ENCODE results near the gene EBF4. TPM values are rescaled to one million over a fixed set of nuclear protein-coding genes. Genes with fewer than 3 reads are reported as not detected.

The EBF4 gene
- total RNA-seq, 4 donors from 2014 or later = 0.36 to 1.5 (median 1.1) TPM; not detected in 1

DNA sequence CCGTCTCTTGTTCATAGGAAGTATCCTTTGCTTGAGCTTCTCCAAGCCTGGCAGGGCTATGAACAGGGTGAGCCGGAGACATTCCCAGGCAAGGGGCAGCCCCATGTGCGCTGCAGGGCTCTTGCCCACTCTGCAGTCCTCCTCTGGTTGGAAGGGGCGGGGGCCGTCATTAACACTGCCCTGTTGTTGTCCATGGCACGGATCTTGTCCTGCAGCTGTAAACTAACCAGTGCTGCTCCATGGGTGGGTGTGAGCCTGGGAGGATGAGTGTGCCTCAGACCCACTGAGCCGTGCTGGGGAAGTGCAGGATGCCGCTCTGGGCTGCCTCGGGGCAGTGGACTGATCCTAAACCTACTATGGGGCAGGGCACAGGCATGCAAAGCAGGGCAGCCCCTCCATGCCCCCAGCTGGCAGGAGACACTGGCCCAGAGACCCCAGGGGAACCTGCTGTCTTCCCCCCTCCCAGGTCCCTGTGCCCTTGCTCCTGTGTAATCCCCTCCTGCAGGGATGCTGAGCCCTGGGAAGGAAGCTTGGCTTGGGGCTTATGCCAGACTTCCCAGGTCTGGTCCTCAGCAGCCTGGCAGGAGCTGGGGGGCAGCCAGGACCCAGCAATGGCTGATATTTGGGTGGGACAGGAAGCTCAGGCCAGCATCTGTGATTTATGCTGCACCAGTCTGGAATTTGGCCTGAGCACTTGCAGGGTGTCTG lies 8.5 kb downstream of the EBF4 start:
- Histone ChIP-seq H3K4me3 (no peak overlapping the region), H3K9me3 (no peaks in the 10 kb centered on the region), H3K36me3 (no peaks in the 10 kb centered on the region), H3K27ac (no peak overlapping the region), H3K4me1 (no peaks in the 10 kb centered on the region), H3K27me3 (peaks cover 4 to 7% (median 4%) of the 10 kb centered on the region in 3 donors)
- DNase-seq (no peak), ATAC-seq (no peak)
- in situ Hi-C loops (cut with MboI; ENCODE audit: low sequenced_read_pairs in 4 of 4) = loop anchor here in 1 of 4 donors (25.0 kb wide), 1 partner anchor 311 kb away; no protein-coding TSS in a partner anchor
- TF ChIP-seq, protein P1, sequence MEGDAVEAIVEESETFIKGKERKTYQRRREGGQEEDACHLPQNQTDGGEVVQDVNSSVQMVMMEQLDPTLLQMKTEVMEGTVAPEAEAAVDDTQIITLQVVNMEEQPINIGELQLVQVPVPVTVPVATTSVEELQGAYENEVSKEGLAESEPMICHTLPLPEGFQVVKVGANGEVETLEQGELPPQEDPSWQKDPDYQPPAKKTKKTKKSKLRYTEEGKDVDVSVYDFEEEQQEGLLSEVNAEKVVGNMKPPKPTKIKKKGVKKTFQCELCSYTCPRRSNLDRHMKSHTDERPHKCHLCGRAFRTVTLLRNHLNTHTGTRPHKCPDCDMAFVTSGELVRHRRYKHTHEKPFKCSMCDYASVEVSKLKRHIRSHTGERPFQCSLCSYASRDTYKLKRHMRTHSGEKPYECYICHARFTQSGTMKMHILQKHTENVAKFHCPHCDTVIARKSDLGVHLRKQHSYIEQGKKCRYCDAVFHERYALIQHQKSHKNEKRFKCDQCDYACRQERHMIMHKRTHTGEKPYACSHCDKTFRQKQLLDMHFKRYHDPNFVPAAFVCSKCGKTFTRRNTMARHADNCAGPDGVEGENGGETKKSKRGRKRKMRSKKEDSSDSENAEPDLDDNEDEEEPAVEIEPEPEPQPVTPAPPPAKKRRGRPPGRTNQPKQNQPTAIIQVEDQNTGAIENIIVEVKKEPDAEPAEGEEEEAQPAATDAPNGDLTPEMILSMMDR (IDR thresholded peaks at IDR 0.05 in 4 of 5, conservative IDR thresholded peaks at IDR 0.05 in 1 of 5) = no peak
- TF ChIP-seq POLR2A (IDR thresholded peaks at IDR 0.05) = no peak
- intact Hi-C loops (cut with DNase I; ENCODE audit: low total_unique reads) = no loop called here

DNA sequence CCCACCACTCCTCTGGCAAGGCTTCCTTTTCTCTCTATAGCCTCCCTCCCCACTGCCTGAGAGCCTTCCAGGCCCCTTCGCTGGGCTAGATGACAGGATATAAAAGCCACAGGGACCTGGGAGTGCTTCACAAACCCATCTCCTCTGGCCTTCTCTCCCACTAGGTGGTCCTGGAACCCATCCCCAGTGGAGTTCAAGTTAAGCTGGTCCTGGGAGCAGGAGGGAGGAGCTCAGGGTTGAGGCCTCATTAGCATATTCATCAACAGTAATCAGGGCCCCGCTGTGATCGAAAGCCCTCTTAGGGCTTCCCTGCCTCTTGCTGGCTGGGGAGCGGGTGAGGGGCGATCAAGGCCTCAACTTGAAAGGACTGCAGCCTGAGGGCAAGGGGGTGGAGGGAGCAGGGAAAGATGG lies 9.1 kb downstream of the EBF4 start:
- intact Hi-C loops (cut with DNase I; ENCODE audit: low total_unique reads) = no loop called here
- H3K27me3 ChIP-seq = peaks cover 0 to 4% (median 2%) of the 10 kb centered on the region in 3 donors
- no peaks in the 10 kb centered on the region for H3K9me3 ChIP-seq
- ATAC-seq (no peak), DNase-seq (no peak)
- TF ChIP-seq POLR2A (IDR thresholded peaks at IDR 0.05) = no peak
- TF ChIP-seq, protein P1 (IDR thresholded peaks at IDR 0.05 in 4 of 5, conservative IDR thresholded peaks at IDR 0.05 in 1 of 5) = no peak
- H3K36me3 ChIP-seq = no peaks in the 10 kb centered on the region
- no peaks in the 10 kb centered on the region for H3K4me1 ChIP-seq
- H3K4me3 ChIP-seq = no peak overlapping the region
- no peak overlapping the region for H3K27ac ChIP-seq
- in situ Hi-C loops (cut with MboI; ENCODE audit: low sequenced_read_pairs in 4 of 4) = loop anchor here in 1 of 4 donors (25.0 kb wide), 1 partner anchor 311 kb away; no protein-coding TSS in a partner anchor

DNA sequence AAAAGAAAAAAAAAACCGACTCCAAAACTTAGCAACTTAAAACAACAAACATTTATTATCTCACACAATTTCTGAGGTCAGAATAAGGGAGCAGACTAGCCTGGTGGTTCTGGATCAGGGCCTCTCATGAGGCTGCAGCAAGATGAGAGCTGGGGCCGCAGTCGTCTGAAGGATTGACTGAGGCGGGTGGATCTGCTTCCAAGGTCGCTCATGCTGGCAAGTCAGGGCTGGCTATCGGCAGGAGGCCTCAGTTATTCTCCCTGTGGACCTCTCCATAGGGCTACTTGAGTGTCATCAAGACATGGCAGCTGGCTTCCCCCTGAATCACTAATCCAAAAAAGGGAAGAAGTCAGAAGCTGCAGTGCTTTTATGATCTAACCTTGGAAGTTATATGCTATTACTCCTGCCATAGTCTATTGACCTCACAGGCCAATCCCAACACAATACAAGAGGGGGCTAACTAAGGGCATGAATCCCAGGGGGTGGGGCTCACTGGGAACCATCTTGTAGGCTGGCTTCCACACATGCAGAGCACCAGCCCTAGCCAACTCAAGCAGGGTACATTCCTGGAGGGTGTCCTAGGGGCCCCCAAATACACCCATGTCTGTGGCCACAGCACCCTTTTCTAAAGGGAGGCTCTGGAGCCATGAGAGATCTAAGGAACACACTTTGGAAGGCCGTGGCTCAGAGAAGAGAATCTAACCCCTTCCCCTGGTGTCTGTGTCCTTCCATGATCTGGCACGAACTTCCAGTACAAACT lies 11.3 kb downstream of the EBF4 start:
- Histone ChIP-seq H3K4me1 (no peaks in the 10 kb centered on the region), H3K4me3 (no peak overlapping the region), H3K36me3 (no peaks in the 10 kb centered on the region), H3K27ac (no peak overlapping the region), H3K27me3 (no peaks in the 10 kb centered on the region), H3K9me3 (no peaks in the 10 kb centered on the region)
- ATAC-seq = no peak
- in situ Hi-C loops (cut with MboI; ENCODE audit: low sequenced_read_pairs in 4 of 4) = loop anchor here in 1 of 4 donors (25.0 kb wide), 1 partner anchor 308 kb away; no protein-coding TSS in a partner anchor
- intact Hi-C loops (cut with DNase I; ENCODE audit: low total_unique reads) = no loop called here
- TF ChIP-seq POLR2A (IDR thresholded peaks at IDR 0.05) = no peak
- TF ChIP-seq, protein P1 (IDR thresholded peaks at IDR 0.05 in 4 of 5, conservative IDR thresholded peaks at IDR 0.05 in 1 of 5) = no peak
- DNase-seq = no peak

DNA sequence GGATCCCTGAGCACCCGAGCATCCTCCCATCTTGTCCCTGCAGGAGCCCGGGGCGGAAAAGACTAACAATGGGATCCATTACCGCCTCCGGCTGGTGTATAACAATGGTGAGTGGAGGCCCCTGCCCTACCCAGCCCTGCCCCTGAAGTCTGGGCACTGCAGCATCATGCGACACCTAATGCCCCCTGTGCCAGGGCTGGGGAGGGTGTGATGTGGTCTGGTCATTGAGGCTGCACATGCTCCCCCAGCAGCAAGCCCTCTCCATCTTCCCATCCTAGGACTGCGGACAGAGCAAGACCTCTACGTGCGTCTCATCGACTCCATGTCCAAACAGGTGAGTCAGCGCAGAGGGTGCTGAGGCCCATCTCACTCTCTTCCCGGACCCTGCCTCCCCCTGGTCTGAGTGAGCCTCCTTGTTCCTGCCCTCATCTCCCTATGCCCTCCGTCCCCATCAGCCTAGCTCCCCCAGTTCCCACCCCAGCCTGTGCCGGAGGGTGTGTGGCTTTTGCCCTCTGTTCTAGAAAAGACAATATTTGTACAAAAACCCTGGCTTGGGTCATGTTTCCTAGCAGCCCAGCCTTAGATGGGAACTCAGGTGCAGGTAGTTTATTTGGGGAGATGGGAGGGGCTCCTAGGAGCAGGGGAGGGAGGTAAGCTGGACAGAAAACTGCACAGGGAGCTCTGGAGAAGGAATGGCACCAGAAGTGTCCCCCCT lies 13.5 kb downstream of the EBF4 start:
- in situ Hi-C loops (cut with MboI; ENCODE audit: low sequenced_read_pairs in 4 of 4) (loop anchor here in 1 of 4 donors (25.0 kb wide), 1 partner anchor 306 kb away; no protein-coding TSS in a partner anchor), intact Hi-C loops (cut with DNase I; ENCODE audit: low total_unique reads) (no loop called here)
- H3K4me1 ChIP-seq = no peaks in the 10 kb centered on the region
- ATAC-seq (no peak), DNase-seq (no peak)
- H3K36me3 ChIP-seq = no peaks in the 10 kb centered on the region
- no peak overlapping the region for H3K4me3 ChIP-seq
- TF ChIP-seq, protein P1 (IDR thresholded peaks at IDR 0.05 in 4 of 5, conservative IDR thresholded peaks at IDR 0.05 in 1 of 5) = no peak
- TF ChIP-seq POLR2A (IDR thresholded peaks at IDR 0.05) = no peak
- H3K9me3 ChIP-seq = no peaks in the 10 kb centered on the region
- no peak overlapping the region for H3K27ac ChIP-seq
- H3K27me3 ChIP-seq = no peaks in the 10 kb centered on the region
